A204.1 (cell line): ENCODE data around the gene NEXMIF.
"Not testable (repeated sequence)": the region's sequence is repeated elsewhere in the genome, so short reads cannot be mapped to it uniquely, and the experiment has no call there.

Experiments used
- FAIRE-seq: peaks from 2 replicates; lab custom pipeline; 2012; peaks lifted over from hg19 to GRCh38; lab: Jason Lieb, UNC

NEXMIF gene

GRCh38 chrX:74788545-74789086 lies 136.6 kb downstream of the NEXMIF start:
- no peak for FAIRE-seq

GRCh38 chrX:74784629-74785028 lies 140.6 kb downstream of the NEXMIF start:
- FAIRE-seq: no peak

GRCh38 chrX:74781507-74782034 lies 143.7 kb downstream of the NEXMIF start:
- no peak for FAIRE-seq

GRCh38 chrX:74779175-74779574 lies 146.1 kb downstream of the NEXMIF start:
- FAIRE-seq: no peak

- no peak for FAIRE-seq
These were observed 150.3 kb downstream of the NEXMIF start for GRCh38 chrX:74774988-74775387.

GRCh38 chrX:74736450-74736849 lies 188.8 kb downstream of the NEXMIF start:
- FAIRE-seq: no peak

GRCh38 chrX:74705269-74705668 lies 220.0 kb downstream of the NEXMIF start:
- FAIRE-seq: no peak

GRCh38 chrX:74701343-74701742 lies 223.9 kb downstream of the NEXMIF start:
- not testable (repeated sequence) for FAIRE-seq

GRCh38 chrX:74684466-74684865 lies 240.8 kb downstream of the NEXMIF start:
- no peak for FAIRE-seq
